Body of pancreas (tissue), 4 donors: Measurements from ENCODE around the gene EME1.

Experiments
- POLR2A ChIP-seq, 3 donors: fragments of 450-650 bp; IDR thresholded peaks; one replicate each; pipeline ENCODE4 v1.6.1; 2016; ENCODE audit warnings: antibody characterized with exemption in 3 of 3, mild to moderate bottlenecking in 2 of 3
- TF ChIP-seq, protein P1 (sequence below), 7 experiments: fragments of 450-650 bp in 4 of 7; fragments of 200-600 bp in 3 of 7; sonication (generic) in 3 of 7; IDR thresholded peaks; one replicate each; pipeline ENCODE4 v1.5.1; 2016 to 2019; ENCODE audit warnings: antibody characterized with exemption in 7 of 7

DNA sequence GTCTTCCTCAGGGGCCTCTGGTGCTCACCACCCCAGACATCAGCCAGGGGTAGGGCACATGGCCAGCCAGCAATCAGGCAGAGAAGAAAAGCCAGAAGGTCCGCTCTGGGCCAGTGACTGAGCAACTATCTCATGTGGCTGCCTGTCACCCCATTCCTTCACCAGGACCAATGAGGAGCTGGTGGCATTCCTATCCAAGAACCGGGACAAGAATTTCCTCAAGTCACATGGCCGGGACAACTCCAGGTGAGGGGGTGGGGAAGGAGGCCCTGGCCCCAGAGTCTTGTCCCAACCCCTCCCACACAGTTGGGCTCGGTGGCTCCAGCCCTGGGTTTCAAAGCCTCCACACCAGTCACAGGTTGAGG lies 17.7 kb upstream of the EME1 start:
- TF ChIP-seq, protein P1, sequence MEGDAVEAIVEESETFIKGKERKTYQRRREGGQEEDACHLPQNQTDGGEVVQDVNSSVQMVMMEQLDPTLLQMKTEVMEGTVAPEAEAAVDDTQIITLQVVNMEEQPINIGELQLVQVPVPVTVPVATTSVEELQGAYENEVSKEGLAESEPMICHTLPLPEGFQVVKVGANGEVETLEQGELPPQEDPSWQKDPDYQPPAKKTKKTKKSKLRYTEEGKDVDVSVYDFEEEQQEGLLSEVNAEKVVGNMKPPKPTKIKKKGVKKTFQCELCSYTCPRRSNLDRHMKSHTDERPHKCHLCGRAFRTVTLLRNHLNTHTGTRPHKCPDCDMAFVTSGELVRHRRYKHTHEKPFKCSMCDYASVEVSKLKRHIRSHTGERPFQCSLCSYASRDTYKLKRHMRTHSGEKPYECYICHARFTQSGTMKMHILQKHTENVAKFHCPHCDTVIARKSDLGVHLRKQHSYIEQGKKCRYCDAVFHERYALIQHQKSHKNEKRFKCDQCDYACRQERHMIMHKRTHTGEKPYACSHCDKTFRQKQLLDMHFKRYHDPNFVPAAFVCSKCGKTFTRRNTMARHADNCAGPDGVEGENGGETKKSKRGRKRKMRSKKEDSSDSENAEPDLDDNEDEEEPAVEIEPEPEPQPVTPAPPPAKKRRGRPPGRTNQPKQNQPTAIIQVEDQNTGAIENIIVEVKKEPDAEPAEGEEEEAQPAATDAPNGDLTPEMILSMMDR (IDR thresholded peaks at IDR 0.05): no peak
- no peak for TF ChIP-seq POLR2A (IDR thresholded peaks at IDR 0.05)
